Prostate gland (tissue), 2 donors: ENCODE measurements around the gene BNC1. TPM values are rescaled to one million over a fixed set of nuclear protein-coding genes. Genes with fewer than 3 reads are reported as not detected.

Experiments used
- DNase-seq: peaks from one replicate; pipeline ENCODE4 v3.0.0-alpha.2; 2019; ENCODE audit warnings: low spot score
- H3K27ac ChIP-seq, 2 donors: fragments of 200-600 bp; sonication (generic); 2 replicates each; pipeline ENCODE4 v1.5.1; 2017 to 2019
- H3K27me3 ChIP-seq: fragments of 200-600 bp; sonication (generic); replicated peaks from 2 replicates; pipeline ENCODE4 v1.5.1; 2019; ENCODE audit not compliant: insufficient read depth
- H3K36me3 ChIP-seq, 2 donors: fragments of 200-600 bp; sonication (generic); 1 replicate in 1 of 2; 2 replicates in 1 of 2; pipeline versions ENCODE4 v1.5.1 to v1.8.1; 2017 to 2019
- H3K4me1 ChIP-seq: fragments of 200-600 bp; sonication (generic); replicated peaks from 2 replicates; pipeline ENCODE4 v1.5.1; 2019
- H3K4me3 ChIP-seq, 2 donors: fragments of 200-600 bp; sonication (generic); 2 replicates each; pipeline ENCODE4 v1.5.1; 2017 to 2019
- H3K9me3 ChIP-seq: fragments of 200-600 bp; sonication (generic); 2 replicates; pipeline ENCODE4 v1.5.1; 2017
- POLR2A ChIP-seq: fragments of 450-650 bp; IDR thresholded peaks from one replicate; pipeline ENCODE4 v1.6.1; 2016; ENCODE audit warnings: antibody characterized with exemption, mild to moderate bottlenecking
- POLR2AphosphoS5 ChIP-seq: sonication (generic); formaldehyde crosslinking; IDR thresholded peaks from one replicate; pipeline ENCODE4 v1.6.1; 2017; ENCODE audit warnings: antibody characterized with exemption
- WGBS: methylation state at CpG from one replicate; pipeline ENCODE4 v1.1.5; 2018; 5-methylcytosine and 5-hydroxymethylcytosine counted together
- intact Hi-C: fragments of 100-400 bp; cut with DNase I; formaldehyde crosslinking; loops from one replicate; pipeline ENCODE4 v1.14.2; 2022
- total RNA-seq, 2 donors: library from RNA; depleted of rRNA; stranded (reverse); fragments of >200 nt; gene quantifications; one replicate each; pipeline ENCODE4 v1.1.0, GENCODE V29; 2016
- TF ChIP-seq, protein P1 (sequence below), 4 experiments: fragments of 200-600 bp in 2 of 4; fragments of 450-650 bp in 2 of 4; sonication (generic) in 2 of 4; IDR thresholded peaks; 1 replicate in 3 of 4; 2 replicates in 1 of 4; pipeline ENCODE4 v1.5.1; 2016 to 2019; ENCODE audit warnings: antibody characterized with exemption in 4 of 4, mild to moderate bottlenecking in 2 of 4, moderate library complexity in 2 of 4

Gene BNC1
- total RNA-seq, 2 donors from 2014 or later: 0.27 to 11.0 TPM

DNA sequence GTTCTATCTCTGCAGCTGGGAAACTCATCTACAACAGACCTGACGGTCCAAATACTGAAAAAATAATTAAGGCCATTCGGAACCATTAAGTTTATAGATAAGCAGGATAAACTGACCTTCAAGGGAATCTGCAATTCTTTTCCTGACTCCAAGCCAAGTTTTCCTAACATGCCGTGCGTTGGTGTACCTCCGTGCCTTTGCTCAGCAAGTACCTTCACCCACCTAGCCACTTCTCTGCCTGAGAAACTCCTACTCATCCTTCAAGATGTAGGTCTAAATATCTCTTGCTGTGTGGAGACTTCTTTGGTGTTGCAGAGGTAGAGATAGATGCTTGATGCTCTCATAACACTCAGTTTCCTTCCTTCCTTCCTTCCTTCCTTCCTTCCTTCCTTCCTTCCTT, 24.2 kb upstream of the BNC1 start:
- no peak overlapping the region for H3K4me3 ChIP-seq
- H3K27me3 ChIP-seq: no peaks in the 10 kb centered on the region
- DNase-seq: no peak
- no peak overlapping the region for H3K27ac ChIP-seq
- H3K4me1 ChIP-seq: no peaks in the 10 kb centered on the region
- intact Hi-C loops: no loop called here
- H3K36me3 ChIP-seq: no peaks in the 10 kb centered on the region
- WGBS: 84% methylated on average over 5 of the region's 5 CpGs
- TF ChIP-seq POLR2AphosphoS5 (no peak), POLR2A (no peak)
- TF ChIP-seq, protein P1, sequence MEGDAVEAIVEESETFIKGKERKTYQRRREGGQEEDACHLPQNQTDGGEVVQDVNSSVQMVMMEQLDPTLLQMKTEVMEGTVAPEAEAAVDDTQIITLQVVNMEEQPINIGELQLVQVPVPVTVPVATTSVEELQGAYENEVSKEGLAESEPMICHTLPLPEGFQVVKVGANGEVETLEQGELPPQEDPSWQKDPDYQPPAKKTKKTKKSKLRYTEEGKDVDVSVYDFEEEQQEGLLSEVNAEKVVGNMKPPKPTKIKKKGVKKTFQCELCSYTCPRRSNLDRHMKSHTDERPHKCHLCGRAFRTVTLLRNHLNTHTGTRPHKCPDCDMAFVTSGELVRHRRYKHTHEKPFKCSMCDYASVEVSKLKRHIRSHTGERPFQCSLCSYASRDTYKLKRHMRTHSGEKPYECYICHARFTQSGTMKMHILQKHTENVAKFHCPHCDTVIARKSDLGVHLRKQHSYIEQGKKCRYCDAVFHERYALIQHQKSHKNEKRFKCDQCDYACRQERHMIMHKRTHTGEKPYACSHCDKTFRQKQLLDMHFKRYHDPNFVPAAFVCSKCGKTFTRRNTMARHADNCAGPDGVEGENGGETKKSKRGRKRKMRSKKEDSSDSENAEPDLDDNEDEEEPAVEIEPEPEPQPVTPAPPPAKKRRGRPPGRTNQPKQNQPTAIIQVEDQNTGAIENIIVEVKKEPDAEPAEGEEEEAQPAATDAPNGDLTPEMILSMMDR (IDR thresholded peaks at IDR 0.05): no peak
- H3K9me3 ChIP-seq: no peaks in the 10 kb centered on the region

DNA sequence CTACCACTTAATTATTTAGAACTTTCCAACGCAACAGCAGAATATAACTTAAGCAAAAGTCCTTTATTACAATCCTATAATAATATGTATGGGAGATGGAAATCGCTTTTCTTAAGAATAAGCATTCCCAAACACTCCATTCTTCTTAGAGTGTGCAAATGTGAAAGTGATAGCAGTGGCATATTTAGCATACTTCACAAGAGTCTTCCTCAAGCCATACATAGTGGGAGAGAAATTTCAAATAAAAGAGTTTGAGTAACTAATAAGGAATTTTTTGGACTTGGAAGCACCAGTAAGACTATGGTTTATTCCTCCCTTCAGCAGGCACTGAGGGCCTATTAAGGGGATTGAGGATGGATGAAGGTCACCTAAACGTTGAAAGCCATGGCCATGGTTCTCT, 22.1 kb upstream of the BNC1 start:
- no peaks in the 10 kb centered on the region for H3K9me3 ChIP-seq
- WGBS: 71% methylated on average over 3 of the region's 3 CpGs
- no peak overlapping the region for H3K27ac ChIP-seq
- DNase-seq: no peak
- TF ChIP-seq, protein P1 (IDR thresholded peaks at IDR 0.05): no peak
- TF ChIP-seq POLR2AphosphoS5 (no peak), POLR2A (no peak)
- no peaks in the 10 kb centered on the region for H3K4me1 ChIP-seq
- no peaks in the 10 kb centered on the region for H3K36me3 ChIP-seq
- no peaks in the 10 kb centered on the region for H3K27me3 ChIP-seq
- no peak overlapping the region for H3K4me3 ChIP-seq
- intact Hi-C loops: no loop called here

GRCh38 chr15:83305704-83306291, 21.3 kb upstream of the BNC1 start:
- H3K36me3 ChIP-seq: no peaks in the 10 kb centered on the region
- 7% methylated on average over 11 of the region's 11 CpGs for WGBS
- H3K4me3 ChIP-seq: no peak overlapping the region
- no peak for TF ChIP-seq POLR2A
- TF ChIP-seq POLR2AphosphoS5: peak; percentile 23
- no peaks in the 10 kb centered on the region for H3K27me3 ChIP-seq
- intact Hi-C loops: no loop called here
- H3K4me1 ChIP-seq: no peaks in the 10 kb centered on the region
- no peaks in the 10 kb centered on the region for H3K9me3 ChIP-seq
- H3K27ac ChIP-seq: no peak overlapping the region
- DNase-seq: peak; percentile 34

GRCh38 chr15:83304861-83305703, 20.6 kb upstream of the BNC1 start:
- no peaks in the 10 kb centered on the region for H3K4me1 ChIP-seq
- H3K9me3 ChIP-seq: no peaks in the 10 kb centered on the region
- H3K36me3 ChIP-seq: no peaks in the 10 kb centered on the region
- H3K27ac ChIP-seq: no peak overlapping the region
- intact Hi-C loops: no loop called here
- TF ChIP-seq, protein P1 (IDR thresholded peaks at IDR 0.05): no peak
- TF ChIP-seq POLR2AphosphoS5 (no peak), POLR2A (no peak)
- no peak overlapping the region for H3K4me3 ChIP-seq
- no peaks in the 10 kb centered on the region for H3K27me3 ChIP-seq
- no peak for DNase-seq
- 70% methylated on average over 10 of the region's 10 CpGs for WGBS

DNA sequence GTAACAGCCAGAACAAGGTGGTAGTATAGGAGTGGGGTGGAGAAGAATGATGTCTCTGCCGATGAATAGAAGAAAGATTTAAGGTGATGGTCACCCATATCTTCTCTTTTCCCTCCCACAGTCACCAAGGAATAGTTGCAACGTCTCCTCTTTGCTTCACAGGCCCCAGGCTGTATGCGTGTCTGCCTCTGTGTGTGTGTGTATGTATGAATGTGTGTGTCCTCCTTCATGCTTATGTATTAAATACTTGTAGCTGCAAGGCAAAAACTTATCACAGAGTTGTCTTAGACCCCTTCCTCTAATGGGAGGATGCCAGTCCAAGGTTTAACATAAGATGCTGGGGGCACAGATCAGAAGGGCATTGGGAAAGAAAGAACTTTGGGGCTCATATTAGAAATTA, 19.1 kb upstream of the BNC1 start:
- H3K27ac ChIP-seq: no peak overlapping the region
- no peak for DNase-seq
- intact Hi-C loops: no loop called here
- H3K4me1 ChIP-seq: no peaks in the 10 kb centered on the region
- H3K36me3 ChIP-seq: no peaks in the 10 kb centered on the region
- H3K4me3 ChIP-seq: no peak overlapping the region
- H3K27me3 ChIP-seq: no peaks in the 10 kb centered on the region
- H3K9me3 ChIP-seq: no peaks in the 10 kb centered on the region
- TF ChIP-seq POLR2A (no peak), POLR2AphosphoS5 (no peak)
- TF ChIP-seq, protein P1 (IDR thresholded peaks at IDR 0.05): no peak
- WGBS: 87% methylated on average over 3 of the region's 3 CpGs
